NK-92 (cell line): ENCODE measurements around the gene LACTB.
"Not testable (repeated sequence)": the region's sequence is repeated elsewhere in the genome, so short reads cannot be mapped to it uniquely, and the experiment has no call there.

Experiments used
- DNase-seq: peaks from one replicate; lab custom pipeline; 2025; ENCODE audit not compliant: unreplicated experiment; lab: John Stamatoyannopoulos, UW

Gene LACTB

GRCh38 chr15:63089260-63090043 lies 32.2 kb upstream of the LACTB start:
- no peak for DNase-seq

DNA sequence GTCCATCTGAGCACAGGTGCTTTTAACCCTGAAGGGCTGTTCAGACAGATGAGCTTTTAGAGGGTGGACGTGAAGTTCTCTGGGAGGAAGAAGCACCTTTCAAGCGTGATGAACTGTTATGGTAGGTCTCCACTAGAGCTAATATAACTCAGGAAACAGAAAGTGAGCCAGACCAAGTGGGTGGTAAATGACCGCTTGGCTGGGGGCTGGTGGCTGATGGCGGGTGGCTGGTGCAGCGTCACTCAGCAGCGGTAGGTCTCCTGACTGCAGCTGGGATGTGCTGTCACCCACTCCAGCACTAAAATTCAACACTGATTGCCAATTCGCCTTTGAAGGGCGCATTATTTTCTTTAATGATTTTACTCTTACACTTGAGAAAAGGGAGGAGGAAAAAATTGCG lies 31.2 kb upstream of the LACTB start:
- DNase-seq = no peak

- no peak for DNase-seq
These were observed 30.8 kb upstream of the LACTB start for GRCh38 chr15:63090887-63091286.

GRCh38 chr15:63091679-63092446 lies 29.8 kb upstream of the LACTB start:
- DNase-seq = no peak

DNA sequence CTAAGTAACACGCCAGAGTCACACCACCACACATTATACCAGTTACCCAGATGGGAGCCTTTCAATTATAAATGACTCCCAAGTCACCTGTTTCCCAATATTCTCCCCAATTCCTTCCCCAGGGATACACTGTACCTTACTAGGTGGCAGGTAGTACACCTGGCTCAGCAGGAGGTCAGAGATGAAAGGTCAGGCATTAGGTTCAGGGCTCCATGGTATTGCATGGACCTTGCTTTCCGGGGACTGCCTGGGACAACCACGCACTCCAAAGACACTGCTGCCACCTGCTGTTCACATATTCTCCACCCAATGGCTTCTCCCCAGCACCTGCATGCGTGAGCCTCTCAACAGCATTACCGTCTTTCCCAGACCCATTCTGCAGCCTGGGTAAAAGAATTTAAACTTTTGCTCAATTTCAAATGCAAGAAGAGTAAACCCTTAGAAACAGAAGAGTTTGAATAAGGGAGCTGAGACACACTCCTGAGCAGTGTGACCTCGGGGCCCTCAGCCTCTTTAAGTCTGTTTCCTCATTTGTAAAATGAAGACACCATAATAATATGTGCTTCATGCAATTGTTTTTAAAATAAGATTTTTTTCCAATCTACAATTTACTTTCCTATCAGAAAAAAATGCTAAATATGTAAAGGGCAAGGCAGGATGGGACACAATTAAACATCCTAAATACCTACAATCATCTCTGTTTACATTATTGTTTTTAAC lies 28.0 kb upstream of the LACTB start:
- DNase-seq = no peak

GRCh38 chr15:63094495-63094931 lies 27.1 kb upstream of the LACTB start:
- DNase-seq = no peak

DNA sequence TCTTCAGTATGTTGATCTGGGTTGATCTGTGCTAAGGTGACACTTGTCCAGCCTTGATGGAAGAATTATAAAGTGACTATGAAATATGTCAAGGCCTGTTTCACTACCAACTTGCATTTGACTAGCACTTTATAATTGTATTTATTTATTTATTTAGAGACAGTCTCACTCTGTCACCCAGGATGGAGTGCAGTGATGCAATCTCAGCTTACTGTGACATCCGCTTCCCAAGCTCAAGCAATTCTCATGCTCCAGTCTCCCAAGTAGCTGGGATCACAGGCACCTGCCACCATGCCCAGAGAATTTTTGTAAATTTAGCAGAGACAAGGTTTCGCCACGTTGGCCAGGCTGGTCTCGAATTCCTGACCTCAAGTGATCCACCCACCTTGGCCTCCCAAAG lies 25.5 kb upstream of the LACTB start:
- DNase-seq = no peak

- not testable (repeated sequence) for DNase-seq
These were observed 22.8 kb upstream of the LACTB start for GRCh38 chr15:63098901-63099300.

DNA sequence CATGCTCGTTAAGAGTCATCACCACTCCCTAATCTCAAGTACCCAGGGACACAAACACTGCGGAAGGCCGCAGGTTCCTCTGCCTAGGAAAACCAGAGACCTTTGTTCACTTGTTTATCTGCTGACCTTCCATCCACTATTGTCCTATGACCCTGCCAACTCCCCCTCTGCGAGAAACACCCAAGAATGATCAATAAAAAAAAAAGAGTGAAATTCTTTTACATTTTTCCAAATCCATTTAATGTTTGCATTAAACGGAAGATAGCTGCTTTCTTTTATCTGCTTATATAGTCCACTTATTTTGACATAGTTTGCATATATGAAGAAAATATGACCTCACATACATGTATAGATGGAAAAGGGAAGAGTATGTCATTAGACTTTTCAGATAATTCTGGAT lies 22.1 kb upstream of the LACTB start:
- not testable (repeated sequence) for DNase-seq

DNA sequence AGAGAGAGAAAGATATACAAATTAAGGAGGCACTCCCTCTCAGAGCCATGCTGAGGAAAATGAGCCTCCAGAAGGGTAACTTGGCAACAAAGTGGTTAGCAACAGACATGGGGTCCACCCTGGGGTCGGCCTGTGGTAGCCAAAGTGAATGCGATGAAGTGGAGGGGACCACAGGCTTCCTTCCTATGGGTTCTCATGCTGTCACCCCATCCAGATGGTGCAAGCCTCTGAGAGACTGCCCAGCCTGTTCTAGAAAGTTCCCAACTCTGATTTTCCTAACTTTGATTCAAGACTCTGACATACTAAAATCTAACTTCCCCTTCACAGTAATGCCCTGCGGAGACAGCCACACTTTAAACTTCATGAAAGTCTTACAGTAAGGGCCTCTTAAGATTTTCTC lies 18.2 kb upstream of the LACTB start:
- no peak for DNase-seq

DNA sequence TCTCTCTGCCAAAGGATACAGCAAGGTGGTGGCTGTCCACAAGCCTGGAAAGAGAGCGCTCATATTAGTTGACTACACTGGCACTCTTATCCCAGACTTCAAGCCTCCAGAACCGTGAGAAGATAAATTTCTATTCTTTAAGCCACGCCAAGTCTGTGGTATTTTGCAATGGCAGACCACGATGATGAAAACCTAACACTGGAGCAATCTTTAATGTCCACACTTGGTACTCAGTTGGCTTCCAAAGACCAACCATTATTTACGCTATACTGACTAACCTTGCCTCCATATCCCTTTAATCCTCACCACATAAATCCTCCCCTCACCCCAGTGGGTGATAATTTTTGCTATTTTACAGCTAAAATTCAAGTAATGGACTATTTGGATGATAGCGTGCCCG lies 16.9 kb upstream of the LACTB start:
- no peak for DNase-seq

- not testable (repeated sequence) for DNase-seq
These were observed 16.3 kb upstream of the LACTB start for GRCh38 chr15:63105354-63105753.

DNA sequence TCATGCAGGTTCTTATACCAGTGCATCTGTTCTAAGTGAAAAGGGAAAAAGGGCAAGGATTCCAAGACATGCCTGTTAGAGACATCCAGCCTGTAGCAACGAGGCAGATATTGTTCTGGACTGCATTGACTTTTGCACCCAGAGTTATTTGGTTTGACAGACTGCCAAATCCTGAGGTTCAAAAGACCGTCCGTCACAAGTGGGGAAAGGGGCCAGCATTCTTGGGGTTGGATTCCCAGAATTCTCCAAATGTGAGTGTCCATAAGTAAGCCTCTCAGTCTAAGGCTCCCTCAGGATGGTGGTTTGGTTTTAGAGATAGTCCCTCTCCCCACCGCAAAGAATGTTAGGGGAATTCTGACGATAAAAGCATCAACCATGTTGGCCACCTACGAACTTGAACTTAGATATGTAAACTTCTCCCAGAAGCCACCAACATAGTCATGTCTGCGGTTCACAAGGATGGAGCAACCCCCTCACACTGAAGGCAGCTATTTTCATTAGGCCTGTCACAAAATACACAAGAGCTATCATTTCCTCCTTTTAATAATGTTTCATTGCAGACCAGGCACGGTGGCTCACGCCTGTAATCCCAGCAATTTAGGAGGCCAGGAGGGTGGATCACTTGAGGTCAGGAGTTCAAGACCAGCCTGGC lies 13.6 kb upstream of the LACTB start:
- no peak for DNase-seq

GRCh38 chr15:63109498-63109897 lies 12.2 kb upstream of the LACTB start:
- no peak for DNase-seq

DNA sequence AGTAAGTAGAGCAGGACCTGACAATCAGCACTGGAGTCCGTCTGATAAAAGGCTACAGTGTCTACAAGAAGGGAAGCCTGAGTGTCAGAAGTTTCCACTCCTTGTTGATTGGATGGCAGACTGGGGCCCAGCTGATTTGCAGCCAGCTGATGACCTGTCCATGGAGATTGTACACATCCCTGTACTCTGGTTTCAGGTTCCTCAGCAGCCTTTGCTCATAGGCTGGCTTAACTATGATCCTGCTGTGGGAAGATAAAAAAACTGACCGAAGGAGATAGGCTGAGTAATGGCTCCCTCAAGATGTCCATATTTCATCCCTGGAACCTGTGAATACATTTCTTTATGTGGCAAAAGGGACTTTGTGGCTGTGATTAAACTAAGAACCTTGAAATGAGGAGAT lies 11.7 kb upstream of the LACTB start:
- DNase-seq = no peak

- DNase-seq = no peak
These were observed 11.1 kb upstream of the LACTB start for GRCh38 chr15:63110428-63111026.

GRCh38 chr15:63111481-63111880 lies 10.2 kb upstream of the LACTB start:
- DNase-seq = no peak

DNA sequence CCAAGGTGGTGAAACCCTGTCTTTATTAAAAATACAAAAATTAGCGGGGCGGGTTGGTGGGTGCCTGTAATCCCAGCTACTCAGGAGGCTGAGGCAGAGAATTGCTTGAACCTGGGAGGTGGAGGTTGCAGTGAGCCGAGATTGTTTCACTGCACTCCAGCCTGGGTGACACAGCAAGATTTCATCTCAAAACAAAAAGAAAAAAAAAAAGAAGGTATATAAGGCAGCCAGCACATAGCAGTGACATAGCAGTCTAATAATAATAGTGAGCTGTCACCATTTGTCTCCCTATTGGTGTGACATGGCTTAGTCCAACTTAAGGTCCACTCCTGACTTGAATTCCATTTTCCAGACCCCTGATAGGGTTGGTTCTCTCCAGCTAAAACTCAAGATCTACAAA lies 8.8 kb upstream of the LACTB start:
- no peak for DNase-seq

GRCh38 chr15:63114465-63114864 lies 7.2 kb upstream of the LACTB start:
- no peak for DNase-seq

GRCh38 chr15:63118854-63119253 lies 2.8 kb upstream of the LACTB start:
- no peak for DNase-seq
